Activated naive CD4-positive, alpha-beta T cell treated with anti-CD3 and anti-CD28 coated beads, Interleukin-2, amount 50 U/mL, for 24 hours (primary cell): ENCODE results near the gene NTMT1.

ENCODE experiments used
- H3K27ac Mint-ChIP-seq: one replicate; pipeline ENCODE4 v1.8.0; 2021; ENCODE audit warnings: mild to moderate bottlenecking, mixed read lengths
- H3K27me3 Mint-ChIP-seq: one replicate; pipeline ENCODE4 v1.8.0; 2021; ENCODE audit warnings: mixed read lengths
- H3K36me3 Mint-ChIP-seq: one replicate; pipeline ENCODE4 v1.8.0; 2021; ENCODE audit warnings: mixed read lengths
- H3K4me1 Mint-ChIP-seq: one replicate; pipeline ENCODE4 v1.8.0; 2021; ENCODE audit warnings: mixed read lengths
- H3K4me3 Mint-ChIP-seq: one replicate; pipeline ENCODE4 v1.8.0; 2021; ENCODE audit warnings: mild to moderate bottlenecking, mixed read lengths
- H3K9me3 Mint-ChIP-seq: one replicate; pipeline ENCODE4 v1.8.0; 2021; ENCODE audit warnings: mixed read lengths

Gene NTMT1

DNA sequence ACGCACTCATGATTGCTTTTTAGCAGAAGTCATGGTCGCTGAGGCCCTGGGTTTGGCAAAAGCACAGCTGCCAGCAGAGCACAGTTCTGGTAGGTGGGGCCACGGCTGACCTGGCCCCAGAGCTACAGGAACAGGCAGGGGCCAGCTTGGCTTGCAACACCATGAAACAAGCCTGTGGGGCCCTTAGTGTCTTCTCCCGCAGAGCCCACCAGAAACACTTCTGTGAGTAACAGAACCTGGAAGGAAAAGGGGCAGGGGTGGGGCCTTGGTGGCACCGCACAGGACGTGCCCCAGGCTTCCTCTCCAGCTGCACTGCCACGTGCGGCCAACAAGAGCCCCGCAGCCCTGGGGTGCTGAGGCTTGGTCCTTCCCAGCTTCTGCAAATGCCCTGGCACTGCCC lies 11.1 kb downstream of the NTMT1 start:
- Mint-ChIP-seq H3K27me3 (no peaks in the 10 kb centered on the region), H3K4me3 (no peak overlapping the region), H3K4me1 (peaks cover 26% of the 10 kb centered on the region), H3K27ac (no peak overlapping the region), H3K36me3 (peaks cover 5% of the 10 kb centered on the region), H3K9me3 (no peaks in the 10 kb centered on the region)

DNA sequence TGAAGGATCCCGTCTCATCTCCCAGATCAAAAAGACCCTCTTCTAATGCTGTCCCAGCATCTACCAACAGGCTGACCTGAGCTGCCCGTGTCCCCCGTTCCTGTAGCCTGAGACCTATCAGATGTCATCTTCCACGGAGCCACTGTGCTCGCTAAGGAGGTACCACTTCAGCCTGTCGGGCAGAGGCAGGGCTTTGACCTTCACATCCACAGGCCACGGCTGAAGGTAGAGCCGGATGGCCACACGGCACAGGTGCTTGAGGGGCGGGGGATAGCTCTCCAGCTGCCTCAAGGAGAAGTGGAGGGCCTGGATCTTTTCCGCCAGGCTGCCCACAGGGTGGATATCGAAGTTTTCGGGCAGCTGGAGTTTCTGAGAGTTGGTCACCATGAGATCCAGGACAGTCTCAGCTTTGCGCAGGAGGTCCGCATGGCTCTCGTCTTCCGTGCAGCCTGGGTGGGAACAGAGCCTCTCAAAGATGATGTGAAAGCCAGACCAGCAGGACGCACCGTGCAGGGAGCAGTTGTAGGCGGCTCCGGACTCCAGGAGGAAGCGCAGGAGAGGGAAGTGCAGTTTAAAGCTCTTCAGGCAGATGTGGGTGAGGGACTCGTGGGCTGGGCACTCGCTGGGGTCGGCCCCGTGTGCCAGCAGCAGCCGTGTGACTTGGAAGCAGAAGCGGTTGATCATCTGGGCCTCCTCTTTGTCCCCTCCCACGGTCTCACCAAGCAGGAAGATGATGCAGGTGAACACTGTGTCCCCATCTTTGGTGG lies 11.9 kb downstream of the NTMT1 start:
- peak overlapping the region; percentile 20 for H3K4me3 Mint-ChIP-seq
- H3K27me3 Mint-ChIP-seq = no peaks in the 10 kb centered on the region
- no peaks in the 10 kb centered on the region for H3K9me3 Mint-ChIP-seq
- H3K36me3 Mint-ChIP-seq = peaks cover 3% of the 10 kb centered on the region
- no peak overlapping the region for H3K27ac Mint-ChIP-seq
- H3K4me1 Mint-ChIP-seq = peaks cover 23% of the 10 kb centered on the region

DNA sequence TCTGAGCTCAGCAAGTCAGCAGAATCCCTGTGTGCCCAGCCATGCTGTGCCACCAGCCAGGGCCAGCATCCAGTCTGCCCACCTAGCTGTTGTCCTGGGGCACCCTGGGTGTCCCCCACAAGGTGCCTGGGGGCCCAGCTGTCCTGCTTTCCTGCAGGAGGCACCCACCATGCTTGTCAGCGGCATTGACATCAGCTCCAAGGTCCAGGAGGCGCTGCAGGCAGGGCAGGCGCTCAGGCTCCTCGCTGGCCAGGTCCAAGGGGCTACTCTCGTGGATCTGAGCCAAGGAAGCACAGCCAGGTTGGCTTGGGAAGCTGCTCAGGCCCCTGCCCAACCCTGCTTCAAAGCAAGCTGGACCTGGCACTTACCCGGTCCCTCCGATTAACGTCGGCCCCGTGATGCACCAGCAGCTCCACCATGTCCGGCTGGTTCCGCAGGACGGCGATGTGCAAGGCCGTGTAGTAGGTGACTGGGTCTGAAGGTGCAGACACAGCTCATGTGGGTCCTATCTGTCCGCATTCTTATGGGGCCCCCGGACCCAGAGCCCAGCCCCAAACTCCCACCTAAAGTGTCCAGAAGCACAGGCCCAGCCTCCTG lies 13.2 kb downstream of the NTMT1 start:
- no peaks in the 10 kb centered on the region for H3K27me3 Mint-ChIP-seq
- H3K4me3 Mint-ChIP-seq = no peak overlapping the region
- H3K4me1 Mint-ChIP-seq = peaks cover 23% of the 10 kb centered on the region
- peaks cover 1% of the 10 kb centered on the region for H3K36me3 Mint-ChIP-seq
- H3K27ac Mint-ChIP-seq = no peak overlapping the region
- no peaks in the 10 kb centered on the region for H3K9me3 Mint-ChIP-seq

DNA sequence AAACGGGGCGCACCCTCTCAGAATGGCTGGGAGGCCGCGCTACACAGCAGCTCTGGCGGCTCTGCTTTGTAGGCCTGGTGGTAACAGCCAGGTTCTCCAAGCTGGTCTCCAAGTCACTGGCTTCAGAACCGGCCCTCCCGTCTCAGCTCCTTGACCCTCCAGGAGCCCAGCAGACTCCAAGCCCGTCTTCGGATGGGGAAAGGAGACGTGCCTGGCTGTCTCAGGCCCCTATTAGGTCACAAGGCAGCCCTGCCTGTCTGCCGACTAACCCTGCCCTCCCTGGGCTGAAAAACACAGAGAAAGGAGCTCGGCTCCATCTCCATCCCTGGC lies 13.8 kb downstream of the NTMT1 start:
- H3K9me3 Mint-ChIP-seq = no peaks in the 10 kb centered on the region
- no peak overlapping the region for H3K27ac Mint-ChIP-seq
- H3K27me3 Mint-ChIP-seq = no peaks in the 10 kb centered on the region
- H3K4me3 Mint-ChIP-seq = peak overlapping the region; percentile 68
- H3K4me1 Mint-ChIP-seq = peaks cover 23% of the 10 kb centered on the region
- H3K36me3 Mint-ChIP-seq = peaks cover 1% of the 10 kb centered on the region

DNA sequence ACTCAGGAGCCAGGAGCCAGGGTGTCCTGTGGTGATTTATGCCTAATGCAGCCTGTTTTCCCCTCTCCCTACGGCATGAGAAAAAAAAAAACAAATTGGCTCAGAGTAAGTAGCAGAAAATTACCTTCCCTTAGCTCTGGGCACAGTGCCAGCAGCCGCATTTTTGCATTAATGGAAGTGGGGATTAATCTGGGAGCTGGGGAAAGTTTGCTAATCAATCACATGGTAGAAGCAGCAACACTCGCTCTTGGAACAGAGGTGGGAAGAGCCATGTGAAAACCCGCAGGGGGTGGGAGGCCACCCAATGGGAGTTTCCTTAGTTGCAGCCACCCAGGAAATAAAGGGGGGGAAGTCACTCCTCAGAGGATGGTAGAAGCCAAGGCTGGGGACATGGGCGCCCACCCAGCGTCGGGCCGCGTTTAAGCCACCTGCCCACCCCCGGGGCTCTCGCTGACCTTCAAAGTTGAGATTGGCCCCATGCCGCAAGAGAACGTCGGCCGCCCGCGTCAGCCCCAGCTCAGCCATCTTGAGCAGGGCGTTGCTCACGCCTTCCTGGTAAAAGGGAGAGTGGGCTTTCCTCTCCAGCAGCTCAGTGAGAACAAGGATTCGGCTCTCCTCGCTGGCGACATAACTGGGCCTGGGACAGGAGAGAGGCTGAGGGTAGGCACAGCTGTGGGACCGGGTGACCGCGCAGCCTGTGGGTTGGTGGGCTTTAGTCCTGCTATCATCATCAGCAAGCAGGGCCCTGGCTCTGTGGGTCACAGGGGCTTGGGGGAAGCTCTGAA lies 14.3 kb downstream of the NTMT1 start:
- no peaks in the 10 kb centered on the region for H3K9me3 Mint-ChIP-seq
- H3K27me3 Mint-ChIP-seq = no peaks in the 10 kb centered on the region
- H3K27ac Mint-ChIP-seq = peak overlapping the region; percentile 51
- peaks cover 23% of the 10 kb centered on the region for H3K4me1 Mint-ChIP-seq
- peaks cover 1% of the 10 kb centered on the region for H3K36me3 Mint-ChIP-seq
- H3K4me3 Mint-ChIP-seq = peak overlapping the region; percentile 91

DNA sequence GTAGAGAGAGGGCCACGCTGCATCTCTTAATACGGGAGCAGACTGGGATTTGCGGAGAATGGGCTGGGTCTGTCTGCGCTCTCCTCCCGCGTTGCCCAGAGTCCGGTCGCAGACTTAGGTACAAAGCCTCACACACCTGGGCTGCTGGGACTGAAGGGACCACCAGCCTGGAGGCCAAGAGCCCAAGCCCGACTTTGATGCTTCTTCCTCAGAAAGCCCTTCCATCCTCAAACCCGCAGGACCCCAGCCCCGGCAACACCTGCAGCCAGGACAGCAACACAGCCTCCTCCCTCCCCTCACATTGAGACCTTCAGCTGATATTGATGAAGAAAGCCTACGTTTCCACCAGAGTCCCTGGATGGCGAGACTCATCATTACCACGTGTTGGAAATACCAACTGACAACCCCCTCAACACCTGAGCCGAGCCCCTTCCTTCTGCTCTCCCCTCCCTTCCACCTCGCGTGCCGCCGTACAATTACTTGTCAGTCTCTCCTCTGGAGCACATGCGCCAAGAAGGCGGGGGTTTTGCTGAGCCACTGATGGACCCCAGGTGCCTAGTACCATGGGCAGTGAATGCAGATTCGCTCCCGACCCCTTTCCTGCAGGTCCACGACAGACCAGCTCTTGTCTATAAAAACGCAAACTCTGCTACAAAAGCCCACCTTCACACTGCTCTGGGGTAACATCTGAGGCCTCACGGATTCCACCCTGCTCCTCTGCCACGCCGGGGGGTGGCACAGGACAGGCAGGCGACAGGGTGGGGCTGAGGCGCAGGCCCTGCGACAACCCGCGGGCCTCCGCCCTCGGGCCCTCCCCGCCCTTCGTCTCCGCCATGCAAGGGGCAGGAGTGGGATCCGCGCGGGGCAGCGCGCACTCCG lies 15.1 kb downstream of the NTMT1 start:
- peaks cover 1% of the 10 kb centered on the region for H3K36me3 Mint-ChIP-seq
- H3K9me3 Mint-ChIP-seq = no peaks in the 10 kb centered on the region
- no peaks in the 10 kb centered on the region for H3K27me3 Mint-ChIP-seq
- peaks cover 23% of the 10 kb centered on the region for H3K4me1 Mint-ChIP-seq
- H3K27ac Mint-ChIP-seq = peak overlapping the region; percentile 79
- H3K4me3 Mint-ChIP-seq = peak overlapping the region; percentile 91

DNA sequence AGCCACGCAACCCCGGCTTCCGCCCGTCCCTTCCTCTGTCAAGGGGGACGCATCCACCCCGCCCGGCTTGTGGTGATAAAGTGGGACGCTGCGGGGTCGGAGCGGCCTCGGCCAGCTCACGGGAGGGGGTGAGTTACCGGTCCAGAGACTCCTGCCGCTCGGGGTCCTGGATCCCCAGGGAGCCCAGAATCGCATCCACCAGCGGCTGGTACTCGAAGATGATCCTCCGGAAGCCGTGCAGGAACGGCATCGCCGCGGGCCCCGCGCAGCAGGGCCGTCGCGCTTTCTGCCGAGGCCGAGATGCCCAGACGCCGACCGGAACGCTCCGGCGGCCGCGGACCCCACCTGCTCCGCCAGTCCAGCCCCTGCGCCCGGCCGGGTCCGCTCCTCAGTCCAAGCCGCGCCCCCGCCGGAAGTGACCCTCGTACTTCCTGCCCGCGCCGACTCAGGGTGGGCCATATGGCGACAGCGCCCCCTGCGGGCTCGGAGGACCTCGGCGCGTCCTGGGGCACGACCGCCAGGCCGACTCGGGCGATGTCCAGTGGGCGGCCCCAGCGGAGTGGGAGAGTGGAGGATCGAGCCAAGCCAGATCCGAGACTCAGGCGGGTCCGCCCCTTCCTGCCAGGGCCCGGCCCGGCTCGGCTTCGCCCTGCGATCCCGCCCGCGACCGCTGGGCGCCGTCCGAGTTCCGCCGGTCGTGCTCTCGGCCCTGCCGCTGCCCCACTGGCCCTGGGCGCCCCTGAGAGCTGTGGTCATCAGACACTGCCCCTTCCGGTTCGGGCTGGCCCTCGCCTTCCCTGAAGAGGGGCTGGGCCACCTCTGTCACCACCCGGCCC lies 16.0 kb downstream of the NTMT1 start, which contains the start of gene ASB6:
ASB6 (minus strand) TSS at position 402 of the 836 bp plus-strand sequence; CDS start at position 250, 152 bp downstream.
- peak within 1 kb of the TSS; percentile 91 for H3K4me3 Mint-ChIP-seq
- H3K27ac Mint-ChIP-seq = peak within 1 kb of the TSS; percentile 79
- H3K4me1 Mint-ChIP-seq = peaks cover 23% of the 10 kb centered on the region

DNA sequence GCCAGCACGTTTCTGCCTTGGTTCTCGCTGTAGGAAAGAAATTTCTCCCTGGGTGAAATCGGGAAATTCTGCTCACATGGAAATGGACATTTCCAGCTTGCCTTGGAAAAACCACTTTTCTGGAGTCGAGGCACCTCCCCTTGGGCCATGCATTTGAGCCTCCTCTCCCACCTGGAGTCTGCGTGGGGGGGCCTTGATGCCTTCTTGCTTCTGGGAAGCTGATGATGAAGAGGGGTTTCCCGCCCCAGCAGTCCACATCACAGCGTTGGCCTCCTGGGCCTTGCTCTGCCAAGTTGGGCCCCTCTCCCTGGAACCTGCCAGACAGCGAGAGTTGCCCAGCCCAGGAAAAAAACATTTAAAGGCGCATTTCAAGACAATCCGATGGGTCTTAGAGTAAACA lies 17.7 kb downstream of the NTMT1 start:
- H3K4me1 Mint-ChIP-seq = peaks cover 16% of the 10 kb centered on the region
- no peak overlapping the region for H3K4me3 Mint-ChIP-seq
- no peaks in the 10 kb centered on the region for H3K36me3 Mint-ChIP-seq
- peak overlapping the region; percentile 35 for H3K27ac Mint-ChIP-seq
- H3K27me3 Mint-ChIP-seq = no peaks in the 10 kb centered on the region
- H3K9me3 Mint-ChIP-seq = no peaks in the 10 kb centered on the region

More for the DNA sequence above, 16.0 kb downstream of the NTMT1 start, which contains the start of gene ASB6:
- Mint-ChIP-seq H3K9me3 (no peaks in the 10 kb centered on the region), H3K27me3 (no peaks in the 10 kb centered on the region), H3K36me3 (peaks cover 1% of the 10 kb centered on the region)

DNA sequence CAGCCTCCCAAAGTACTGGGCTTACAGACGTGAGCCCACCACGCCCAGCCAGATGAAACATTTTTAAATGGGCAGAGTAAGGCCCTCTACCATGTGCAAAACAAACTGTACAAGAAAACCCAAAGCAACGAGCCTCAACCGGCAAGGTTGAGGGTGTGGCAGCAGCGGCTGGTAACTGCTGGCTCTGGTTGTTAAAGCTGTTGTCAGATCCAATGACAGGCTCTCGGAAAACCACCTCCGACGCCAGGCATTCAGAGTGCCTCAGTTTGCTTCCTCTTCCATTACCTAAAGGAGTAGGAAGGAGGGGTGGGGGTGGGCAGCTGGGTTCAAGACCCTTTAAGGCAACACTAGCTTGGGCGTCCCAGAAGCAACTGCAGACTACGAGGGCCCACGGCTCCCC lies 18.4 kb downstream of the NTMT1 start:
- no peaks in the 10 kb centered on the region for H3K36me3 Mint-ChIP-seq
- peaks cover 15% of the 10 kb centered on the region for H3K4me1 Mint-ChIP-seq
- H3K27me3 Mint-ChIP-seq = no peaks in the 10 kb centered on the region
- no peak overlapping the region for H3K27ac Mint-ChIP-seq
- H3K4me3 Mint-ChIP-seq = no peak overlapping the region
- no peaks in the 10 kb centered on the region for H3K9me3 Mint-ChIP-seq

DNA sequence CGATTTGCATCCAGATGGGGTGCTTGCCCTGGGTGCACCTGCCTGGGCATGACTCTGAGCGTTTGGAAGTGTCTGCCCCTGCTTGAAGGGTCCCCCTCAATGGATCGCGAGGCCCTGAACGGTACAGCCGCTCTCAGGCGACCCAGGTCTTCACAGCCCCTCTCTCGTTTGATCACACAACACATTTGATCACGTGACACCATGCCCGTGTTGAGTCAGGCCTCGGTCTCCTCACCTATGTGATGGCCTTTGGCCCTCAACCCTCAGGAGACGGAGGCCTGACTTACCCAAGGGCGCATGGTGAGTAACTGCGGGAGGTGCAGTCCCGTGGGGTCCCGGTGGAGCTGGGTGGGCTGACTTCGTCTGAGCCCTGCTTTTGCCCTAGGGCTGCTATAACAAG lies 18.9 kb downstream of the NTMT1 start:
- Mint-ChIP-seq H3K27me3 (no peaks in the 10 kb centered on the region), H3K4me1 (peaks cover 11% of the 10 kb centered on the region), H3K9me3 (no peaks in the 10 kb centered on the region), H3K27ac (no peak overlapping the region), H3K4me3 (peak overlapping the region; percentile 15), H3K36me3 (no peaks in the 10 kb centered on the region)

DNA sequence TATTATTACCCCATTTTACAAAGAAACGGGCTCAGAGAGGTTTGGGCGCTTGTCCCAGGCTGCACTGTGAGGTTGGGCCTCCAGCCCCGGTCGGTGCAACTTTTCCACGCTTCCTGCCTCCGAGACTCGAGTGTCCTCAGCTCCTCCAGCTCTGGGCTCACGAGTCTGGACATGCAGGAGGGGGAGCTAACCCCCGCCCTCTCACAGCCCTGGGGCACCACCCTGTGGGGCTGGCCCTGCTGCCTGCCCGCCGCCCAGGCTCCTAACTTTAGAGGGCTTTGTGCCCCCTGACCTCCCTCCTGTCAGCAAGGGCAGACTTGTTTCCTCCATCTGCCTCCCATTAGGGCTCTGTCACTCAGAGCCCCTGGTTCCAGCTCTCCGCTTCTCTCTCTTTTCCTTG lies 20.3 kb downstream of the NTMT1 start:
- no peaks in the 10 kb centered on the region for H3K27me3 Mint-ChIP-seq
- H3K27ac Mint-ChIP-seq = peak overlapping the region; percentile 36
- peaks cover 3% of the 10 kb centered on the region for H3K4me1 Mint-ChIP-seq
- no peaks in the 10 kb centered on the region for H3K36me3 Mint-ChIP-seq
- H3K9me3 Mint-ChIP-seq = no peaks in the 10 kb centered on the region
- no peak overlapping the region for H3K4me3 Mint-ChIP-seq

DNA sequence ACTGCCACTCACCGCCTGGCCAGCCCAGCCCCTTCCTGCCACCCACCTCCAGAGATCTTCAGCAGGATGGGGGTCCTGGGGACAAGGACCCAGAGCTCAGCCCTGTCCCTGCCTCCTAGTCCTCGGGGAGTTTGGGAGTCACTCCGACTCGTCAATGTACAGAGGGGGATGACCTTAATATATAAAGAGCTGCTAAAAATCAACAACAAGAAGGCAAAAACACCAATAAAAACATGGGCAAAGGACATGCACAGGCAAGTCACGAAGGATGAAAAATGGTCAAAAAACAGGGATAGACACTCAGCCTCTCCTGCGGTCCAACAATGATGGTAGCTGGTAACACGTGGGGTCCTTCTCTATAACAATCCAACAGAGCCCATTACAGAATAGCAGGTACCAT lies 20.7 kb downstream of the NTMT1 start:
- Mint-ChIP-seq H3K27ac (peak overlapping the region; percentile 36), H3K4me1 (no peaks in the 10 kb centered on the region), H3K9me3 (no peaks in the 10 kb centered on the region), H3K36me3 (no peaks in the 10 kb centered on the region), H3K27me3 (no peaks in the 10 kb centered on the region), H3K4me3 (no peak overlapping the region)

DNA sequence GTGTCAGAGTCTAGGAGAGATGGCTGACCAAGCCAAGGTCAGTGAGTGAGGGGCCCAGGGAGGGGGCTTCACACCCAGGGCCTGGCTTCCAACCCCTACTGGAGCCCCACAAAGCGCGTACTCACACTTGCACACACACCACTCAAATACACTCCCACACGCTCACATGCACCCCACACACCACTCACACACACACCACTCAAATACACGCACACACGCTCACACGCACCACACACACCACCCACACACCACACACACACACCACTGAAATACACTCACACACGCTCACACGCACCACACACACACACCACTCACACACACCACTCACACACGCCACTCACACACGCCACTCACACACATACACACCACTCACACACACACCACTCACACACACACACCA lies 21.7 kb downstream of the NTMT1 start:
- H3K4me3 Mint-ChIP-seq = no peak overlapping the region
- no peaks in the 10 kb centered on the region for H3K27me3 Mint-ChIP-seq
- H3K4me1 Mint-ChIP-seq = no peaks in the 10 kb centered on the region
- no peaks in the 10 kb centered on the region for H3K36me3 Mint-ChIP-seq
- H3K27ac Mint-ChIP-seq = no peak overlapping the region
- H3K9me3 Mint-ChIP-seq = no peaks in the 10 kb centered on the region

DNA sequence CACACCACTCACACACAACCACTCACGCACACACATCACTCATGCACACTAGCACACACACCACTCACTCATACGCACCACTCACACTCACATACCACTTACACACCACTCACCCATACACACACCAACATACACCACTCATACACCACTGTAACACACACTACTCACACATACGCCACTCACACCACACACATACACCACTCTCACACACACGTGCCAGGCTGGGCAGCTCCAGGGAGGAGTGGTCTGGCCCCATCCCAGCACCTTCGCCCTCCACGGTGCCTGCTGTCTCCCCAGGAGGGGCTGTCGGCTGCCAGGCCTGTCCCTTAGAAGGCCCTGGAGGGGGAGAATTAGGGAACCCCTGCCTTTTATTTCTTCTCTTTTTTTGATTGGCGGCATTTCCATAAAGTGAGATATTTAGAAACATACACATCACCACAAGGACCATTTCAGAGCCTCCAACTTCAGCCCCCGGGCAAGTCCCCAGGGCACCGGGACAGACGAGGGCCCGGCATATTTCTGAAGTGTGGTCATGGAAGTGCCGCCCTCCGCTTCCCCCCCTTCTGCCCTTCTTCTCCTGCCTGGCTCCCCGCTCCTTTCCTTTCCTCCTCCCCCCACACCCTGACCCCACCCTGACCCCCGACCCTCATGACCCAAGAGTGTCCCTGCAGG lies 22.3 kb downstream of the NTMT1 start:
- Mint-ChIP-seq H3K4me3 (no peak overlapping the region), H3K9me3 (no peaks in the 10 kb centered on the region), H3K27ac (no peak overlapping the region), H3K4me1 (no peaks in the 10 kb centered on the region), H3K27me3 (no peaks in the 10 kb centered on the region), H3K36me3 (no peaks in the 10 kb centered on the region)
